IgD-negative memory B cell (primary cell): ENCODE results near the gene CBLN3. TPM values are rescaled to one million over a fixed set of nuclear protein-coding genes. Genes with fewer than 3 reads are reported as not detected.

Experiments used
- H3K27ac Mint-ChIP-seq, 3 donors: one replicate each; pipeline ENCODE4 v1.8.0; 2020 to 2022; ENCODE audit warnings: mild to moderate bottlenecking in 3 of 3, mixed read lengths in 3 of 3, moderate library complexity in 1 of 3
- H3K27me3 Mint-ChIP-seq: one replicate; pipeline ENCODE4 v1.8.0; 2021; ENCODE audit warnings: mixed read lengths
- H3K36me3 Mint-ChIP-seq: one replicate; pipeline ENCODE4 v1.8.0; 2020; ENCODE audit warnings: mild to moderate bottlenecking, mixed read lengths
- H3K4me1 Mint-ChIP-seq, 3 donors: one replicate each; pipeline ENCODE4 v1.8.0; 2020 to 2022; ENCODE audit warnings: mixed read lengths in 3 of 3, mild to moderate bottlenecking in 1 of 3
- H3K4me3 Mint-ChIP-seq, 4 donors: one replicate each; pipeline ENCODE4 v1.8.0; 2020 to 2022; ENCODE audit warnings: mild to moderate bottlenecking in 4 of 4, mixed read lengths in 4 of 4, moderate library complexity in 3 of 4
- H3K9me3 Mint-ChIP-seq, 3 donors: one replicate each; pipeline ENCODE4 v1.8.0; 2020 to 2021; ENCODE audit warnings: mixed read lengths in 3 of 3, mild to moderate bottlenecking in 1 of 3
- polyA plus RNA-seq: library from polyadenylated mRNA; unstranded; fragments of 300-500 nt; fragmentation: Illumina TruSeq; gene quantifications from one replicate; pipeline ENCODE4 v1.2.3, GENCODE V29; 2021

Gene CBLN3
- polyA plus RNA-seq, 1 donor from 2014 or later = 2.9 TPM

GRCh38 chr14:24378327-24378726, 51.1 kb downstream of the CBLN3 start:
- Mint-ChIP-seq H3K4me3 (no peak overlapping the region), H3K36me3 (peaks cover 2% of the 10 kb centered on the region), H3K27me3 (no peaks in the 10 kb centered on the region), H3K27ac (no peak overlapping the region), H3K9me3 (no peaks in the 10 kb centered on the region), H3K4me1 (no peaks in the 10 kb centered on the region)

- H3K36me3 Mint-ChIP-seq = peaks cover 2% of the 10 kb centered on the region
- no peaks in the 10 kb centered on the region for H3K9me3 Mint-ChIP-seq
- no peaks in the 10 kb centered on the region for H3K4me1 Mint-ChIP-seq
- no peaks in the 10 kb centered on the region for H3K27me3 Mint-ChIP-seq
- no peak overlapping the region for H3K27ac Mint-ChIP-seq
- no peak overlapping the region for H3K4me3 Mint-ChIP-seq
Observed at GRCh38 chr14:24377657-24378056, 51.8 kb downstream of the CBLN3 start.

- H3K27ac Mint-ChIP-seq = no peak overlapping the region
- no peak overlapping the region for H3K4me3 Mint-ChIP-seq
- no peaks in the 10 kb centered on the region for H3K9me3 Mint-ChIP-seq
- H3K36me3 Mint-ChIP-seq = peaks cover 2% of the 10 kb centered on the region
- H3K4me1 Mint-ChIP-seq = no peaks in the 10 kb centered on the region
- no peaks in the 10 kb centered on the region for H3K27me3 Mint-ChIP-seq
Observed at GRCh38 chr14:24377126-24377525, 52.3 kb downstream of the CBLN3 start.

Other genes with a start within 250 kb of the CBLN3 start
- 15.8 TPM for gene IPO4, start 240.9 kb downstream of the CBLN3 start, polyA plus RNA-seq
- 25.1 TPM for gene TM9SF1, start 234.2 kb downstream of the CBLN3 start, polyA plus RNA-seq
- 0.84 TPM for gene TSSK4, start 224.0 kb downstream of the CBLN3 start, polyA plus RNA-seq
- gene CHMP4A, start 216.2 kb downstream of the CBLN3 start, polyA plus RNA-seq = 170 TPM
- gene MDP1, start 213.6 kb downstream of the CBLN3 start, polyA plus RNA-seq = 33.5 TPM
- 273 TPM for gene NEDD8, start 197.3 kb downstream of the CBLN3 start, polyA plus RNA-seq
- 64.1 TPM for gene GMPR2, start 196.7 kb downstream of the CBLN3 start, polyA plus RNA-seq
- gene TINF2, start 187.0 kb downstream of the CBLN3 start, polyA plus RNA-seq = 186 TPM
- not detected for gene TGM1, start 166.5 kb downstream of the CBLN3 start, polyA plus RNA-seq
- 37.9 TPM for gene RABGGTA, start 158.1 kb downstream of the CBLN3 start, polyA plus RNA-seq
- 27.3 TPM for gene DHRS1, start 129.9 kb downstream of the CBLN3 start, polyA plus RNA-seq
- 1.6 TPM for gene NOP9, start 129.8 kb downstream of the CBLN3 start, polyA plus RNA-seq
- gene CIDEB, start 121.7 kb downstream of the CBLN3 start, polyA plus RNA-seq = 19.2 TPM
- gene LTB4R2, start 119.5 kb downstream of the CBLN3 start, polyA plus RNA-seq = 0.97 TPM
- gene LTB4R, start 118.2 kb downstream of the CBLN3 start, polyA plus RNA-seq = 2.5 TPM
- gene ADCY4, start 94.6 kb downstream of the CBLN3 start, polyA plus RNA-seq = 0.75 TPM
- gene RIPK3, start 89.7 kb downstream of the CBLN3 start, polyA plus RNA-seq = 14.8 TPM
- gene NFATC4, start 61.5 kb downstream of the CBLN3 start, polyA plus RNA-seq = 0.20 TPM
- gene NYNRIN, start 30.7 kb downstream of the CBLN3 start, polyA plus RNA-seq = not detected
- gene KHNYN, start 286 bp upstream of the CBLN3 start, polyA plus RNA-seq = 26.5 TPM
- 94.0 TPM for gene SDR39U1, start 13.1 kb upstream of the CBLN3 start, polyA plus RNA-seq
- not detected for gene CMA1, start 78.6 kb upstream of the CBLN3 start, polyA plus RNA-seq
- not detected for gene CTSG, start 146.6 kb upstream of the CBLN3 start, polyA plus RNA-seq
- gene GZMH, start 180.0 kb upstream of the CBLN3 start, polyA plus RNA-seq = 24.2 TPM
- gene GZMB, start 204.5 kb upstream of the CBLN3 start, polyA plus RNA-seq = 7.9 TPM